Testis (tissue), 3 donors: ENCODE data around the gene BHLHA9. TPM values are rescaled to one million over a fixed set of nuclear protein-coding genes. Genes with fewer than 3 reads are reported as not detected.

Experiments used
- DNase-seq: peaks from one replicate; pipeline ENCODE4 v3.0.0-alpha.2; 2019
- H3K27ac ChIP-seq, 2 donors: fragments of 200-600 bp; sonication (generic); one replicate each; pipeline ENCODE4 v1.5.1; 2019
- H3K27me3 ChIP-seq: fragments of 200-600 bp; sonication (generic); one replicate; pipeline ENCODE4 v1.5.1; 2019
- H3K36me3 ChIP-seq: fragments of 200-600 bp; sonication (generic); one replicate; pipeline ENCODE4 v1.5.1; 2017; ENCODE audit warnings: low read depth; ENCODE audit errors: missing control alignments
- H3K4me1 ChIP-seq: fragments of 200-600 bp; sonication (generic); one replicate; pipeline ENCODE4 v1.5.1; 2019
- H3K4me3 ChIP-seq, 2 donors: fragments of 200-600 bp; sonication (generic); one replicate each; pipeline ENCODE4 v1.5.1; 2017 to 2019
- H3K9me3 ChIP-seq: fragments of 200-600 bp; sonication (generic); one replicate; pipeline ENCODE4 v1.5.1; 2017
- CTCF ChIP-seq, 3 experiments: fragments of 450-650 bp in 2 of 3; fragments of 200-600 bp in 1 of 3; sonication (generic) in 1 of 3; IDR thresholded peaks; one replicate each; pipeline ENCODE4 v1.5.1; 2016 to 2019; ENCODE audit warnings: antibody characterized with exemption in 3 of 3, mild to moderate bottlenecking in 2 of 3, moderate library complexity in 1 of 3
- POLR2A ChIP-seq: fragments of 450-650 bp; IDR thresholded peaks from one replicate; pipeline ENCODE4 v1.6.1; 2017; ENCODE audit warnings: antibody characterized with exemption, mild to moderate bottlenecking, moderate library complexity
- WGBS, 2 donors: methylation state at CpG; one replicate each; pipeline ENCODE4 v1.1.5; 2018; 5-methylcytosine and 5-hydroxymethylcytosine counted together
- intact Hi-C: fragments of 100-400 bp; cut with DNase I; formaldehyde crosslinking; loops from one replicate; pipeline ENCODE4 v1.15.1; 2023; ENCODE audit warnings: low total_unique reads
- polyA plus RNA-seq: library from polyadenylated mRNA; stranded (reverse); fragments of 350-450 nt; fragmentation: Illumina TruSeq; extraction: RNeasy Lipid Tissue Mini Kit (QIAGEN cat#74804); gene quantifications from one replicate; pipeline ENCODE4 v1.2.3, GENCODE V29; 2014; ENCODE audit warnings: low read depth, low replicate concordance; ENCODE audit not compliant: insufficient read depth
- total RNA-seq, 2 donors: library from RNA; depleted of rRNA; stranded (reverse); fragments of >200 nt; gene quantifications; one replicate each; pipeline ENCODE4 v1.2.3, GENCODE V29; 2016

Gene BHLHA9
- total and polyA plus RNA-seq, 3 donors from 2014 or later, result 0.56 to 0.79 TPM; not detected in 1

- intact Hi-C loops, result no loop called here
- TF ChIP-seq CTCF (IDR thresholded peaks at IDR 0.05) (no peak), POLR2A (no peak)
- DNase-seq, result no peak
- Histone ChIP-seq H3K9me3 (no peaks in the 10 kb centered on the region), H3K27me3 (no peaks in the 10 kb centered on the region), H3K27ac (no peak overlapping the region), H3K4me3 (no peak overlapping the region), H3K4me1 (peaks cover 3% of the 10 kb centered on the region), H3K36me3 (no peaks in the 10 kb centered on the region)
- WGBS, 2 donors, result 25 to 39% methylated on average over 16 to 18 of the region's 18 CpGs
Observed at GRCh38 chr17:1271441-1271840, 1.2 kb downstream of the BHLHA9 start.

- no peak for DNase-seq
- no peaks in the 10 kb centered on the region for H3K27me3 ChIP-seq
- intact Hi-C loops, result no loop called here
- peaks cover under 1% of the 10 kb centered on the region for H3K4me1 ChIP-seq
- H3K4me3 ChIP-seq, result no peak overlapping the region
- no peaks in the 10 kb centered on the region for H3K36me3 ChIP-seq
- H3K27ac ChIP-seq, result no peak overlapping the region
- TF ChIP-seq CTCF (IDR thresholded peaks at IDR 0.05) (no peak), POLR2A (no peak)
- no peaks in the 10 kb centered on the region for H3K9me3 ChIP-seq
- 73 to 83% methylated on average over 2 to 12 of the region's 12 CpGs for WGBS, 2 donors
Observed at GRCh38 chr17:1272701-1273100, 2.5 kb downstream of the BHLHA9 start.

- 79 to 86% methylated on average over 13 of the region's 13 CpGs for WGBS, 2 donors
- TF ChIP-seq CTCF (IDR thresholded peaks at IDR 0.05) (no peak), POLR2A (no peak)
- intact Hi-C loops, result no loop called here
Observed at GRCh38 chr17:1273492-1274244, 3.4 kb downstream of the BHLHA9 start.

GRCh38 chr17:1274245-1274608, 4.0 kb downstream of the BHLHA9 start:
- H3K4me1 ChIP-seq, result no peaks in the 10 kb centered on the region
- H3K27me3 ChIP-seq, result no peaks in the 10 kb centered on the region
- no peak overlapping the region for H3K27ac ChIP-seq
- no peak overlapping the region for H3K4me3 ChIP-seq
- no peaks in the 10 kb centered on the region for H3K9me3 ChIP-seq
- TF ChIP-seq POLR2A (no peak), CTCF (IDR thresholded peaks at IDR 0.05) (no peak)
- WGBS, 2 donors, result 39 to 42% methylated on average over 6 of the region's 6 CpGs
- intact Hi-C loops, result no loop called here
- H3K36me3 ChIP-seq, result no peaks in the 10 kb centered on the region
- peak; percentile 62 for DNase-seq

More at GRCh38 chr17:1273492-1274244, 3.4 kb downstream of the BHLHA9 start:
- H3K4me3 ChIP-seq, result no peak overlapping the region
- H3K9me3 ChIP-seq, result no peaks in the 10 kb centered on the region
- no peaks in the 10 kb centered on the region for H3K4me1 ChIP-seq
- no peak overlapping the region for H3K27ac ChIP-seq
- no peak for DNase-seq
- H3K27me3 ChIP-seq, result no peaks in the 10 kb centered on the region
- H3K36me3 ChIP-seq, result no peaks in the 10 kb centered on the region
